Spleen (tissue), 7 donors: ENCODE measurements around the gene TRPM2.

Source experiments
- CTCF ChIP-seq, 11 experiments: fragments of 200-600 bp in 7 of 11; fragments of 450-650 bp in 4 of 11; sonication (generic) in 4 of 11; IDR thresholded peaks in 8 of 11; conservative IDR thresholded peaks in 3 of 11; 1 replicate in 7 of 11; 2 replicates in 4 of 11; pipeline versions ENCODE4 v1.4.0 to v1.8.0; 2016 to 2021; ENCODE audit warnings: antibody characterized with exemption in 11 of 11, inconsistent platforms in 4 of 11, mild to moderate bottlenecking in 1 of 11
- POLR2A ChIP-seq, 3 donors: fragments of 450-650 bp; IDR thresholded peaks; one replicate each; pipeline ENCODE4 v1.5.1; 2017; ENCODE audit warnings: antibody characterized with exemption in 3 of 3, mild to moderate bottlenecking in 1 of 3
- donor health status: DM: no; HTN: no; CAD: no; lungs with moderate emphysema.
- donor health status: DM: no; HTN: no; CAD: no.
- donor health status: DM: no; HTN: no; CAD: no.

GRCh38 chr21:44402323-44403105, 49.1 kb downstream of the TRPM2 start:
- TF ChIP-seq CTCF (IDR thresholded peaks at IDR 0.05 in 8 of 11, conservative IDR thresholded peaks at IDR 0.05 in 3 of 11), result no peak
- no peak for TF ChIP-seq POLR2A (IDR thresholded peaks at IDR 0.05)
